Esophagus muscularis mucosa (tissue), 4 donors: ENCODE results near the gene ZDHHC13.

Experiments
- CTCF ChIP-seq, 3 experiments: fragments of 200-600 bp in 2 of 3; fragments of 450-650 bp in 1 of 3; sonication (generic) in 2 of 3; IDR thresholded peaks; one replicate each; pipeline ENCODE4 v1.5.1; 2017 to 2019; ENCODE audit warnings: antibody characterized with exemption in 3 of 3, mild to moderate bottlenecking in 2 of 3, moderate library complexity in 1 of 3
- EP300 ChIP-seq: sonication (generic); formaldehyde crosslinking; IDR thresholded peaks from one replicate; pipeline ENCODE4 v1.6.1; 2017; ENCODE audit warnings: antibody characterized with exemption
- POLR2AphosphoS5 ChIP-seq, 2 donors: sonication (generic); formaldehyde crosslinking; IDR thresholded peaks; one replicate each; pipeline ENCODE4 v1.6.1; 2017; ENCODE audit warnings: antibody characterized with exemption in 2 of 2

GRCh38 chr11:19196432-19196831, 79.5 kb downstream of the ZDHHC13 start:
- no peak for TF ChIP-seq CTCF (IDR thresholded peaks at IDR 0.05)
- TF ChIP-seq EP300 = no peak
- no peak for TF ChIP-seq POLR2AphosphoS5 (IDR thresholded peaks at IDR 0.05)
